Measurements from ENCODE around the gene OIT3. TPM values are rescaled to one million over a fixed set of nuclear protein-coding genes. Genes with fewer than 3 reads are reported as not detected.
A peak's percentile ranks its signal among the peaks of the same experiment; 100 is the strongest.

OIT3 gene
- total RNA-seq, 1 donor from 2014 or later: 7.2 TPM

DNA sequence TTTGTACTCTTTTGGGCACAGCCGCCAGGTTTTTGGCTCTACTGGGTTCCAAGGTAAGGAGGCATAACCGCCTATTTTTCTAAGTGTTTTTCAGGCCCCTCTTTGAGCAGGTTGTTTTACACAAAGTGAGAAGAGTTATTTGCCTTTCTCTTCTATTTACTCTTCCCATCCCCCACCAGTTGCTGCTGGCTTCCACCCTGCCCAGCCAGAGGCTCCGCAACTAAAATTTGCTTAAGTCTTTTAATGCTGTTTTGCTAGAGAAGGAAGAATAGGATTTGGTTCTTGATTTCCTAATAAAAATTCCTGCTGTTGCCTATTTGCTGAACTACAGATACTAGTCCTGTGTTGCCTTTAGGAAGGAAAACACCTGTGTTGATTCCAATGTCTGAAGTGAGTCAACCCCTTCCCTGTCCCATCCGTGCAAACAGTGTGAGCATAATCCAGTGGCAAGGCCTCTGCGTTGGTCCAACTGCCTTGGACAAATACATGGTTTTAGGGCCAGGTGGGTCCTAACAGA is 59.2 kb downstream of the OIT3 start:
- no peak for DNase-seq

DNA sequence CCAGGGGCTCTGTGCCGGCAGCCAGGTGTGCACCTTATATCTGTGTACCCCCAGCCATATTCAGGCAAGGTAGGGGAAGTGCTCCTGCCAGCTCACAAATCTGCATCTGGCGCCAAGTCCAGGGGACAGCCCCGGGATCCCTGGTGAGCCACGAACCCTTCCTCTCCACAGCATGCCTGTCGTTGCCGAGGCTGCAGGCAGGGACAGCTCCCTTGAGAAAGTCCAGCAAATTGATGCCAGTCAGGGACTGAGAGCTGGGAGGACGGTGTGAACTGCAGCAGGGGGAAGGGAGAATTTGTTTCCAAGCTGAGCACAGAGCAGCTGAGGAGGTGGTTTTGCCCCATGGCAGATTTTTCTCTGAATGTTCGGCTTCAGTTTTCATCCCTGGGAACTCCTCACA is 60.1 kb downstream of the OIT3 start:
- DNase-seq: peak; percentile 8

DNA sequence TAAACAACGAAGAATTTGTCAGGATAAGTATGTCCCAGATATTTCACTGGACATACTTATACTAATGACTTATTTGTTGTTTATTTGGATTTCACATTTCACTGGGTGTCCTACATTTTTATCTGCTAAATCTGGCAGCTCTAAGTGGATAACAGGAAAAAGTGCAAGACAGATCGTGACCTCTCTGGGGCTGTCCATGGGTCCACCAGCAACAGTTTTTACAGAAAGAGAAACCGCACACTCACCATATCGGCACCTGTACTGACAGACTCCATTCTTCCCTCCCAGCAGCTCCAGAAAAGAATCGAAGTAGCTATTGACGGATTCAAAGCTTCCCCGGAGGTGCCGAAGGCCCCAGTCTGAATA is 60.7 kb downstream of the OIT3 start:
- DNase-seq: no peak

DNA sequence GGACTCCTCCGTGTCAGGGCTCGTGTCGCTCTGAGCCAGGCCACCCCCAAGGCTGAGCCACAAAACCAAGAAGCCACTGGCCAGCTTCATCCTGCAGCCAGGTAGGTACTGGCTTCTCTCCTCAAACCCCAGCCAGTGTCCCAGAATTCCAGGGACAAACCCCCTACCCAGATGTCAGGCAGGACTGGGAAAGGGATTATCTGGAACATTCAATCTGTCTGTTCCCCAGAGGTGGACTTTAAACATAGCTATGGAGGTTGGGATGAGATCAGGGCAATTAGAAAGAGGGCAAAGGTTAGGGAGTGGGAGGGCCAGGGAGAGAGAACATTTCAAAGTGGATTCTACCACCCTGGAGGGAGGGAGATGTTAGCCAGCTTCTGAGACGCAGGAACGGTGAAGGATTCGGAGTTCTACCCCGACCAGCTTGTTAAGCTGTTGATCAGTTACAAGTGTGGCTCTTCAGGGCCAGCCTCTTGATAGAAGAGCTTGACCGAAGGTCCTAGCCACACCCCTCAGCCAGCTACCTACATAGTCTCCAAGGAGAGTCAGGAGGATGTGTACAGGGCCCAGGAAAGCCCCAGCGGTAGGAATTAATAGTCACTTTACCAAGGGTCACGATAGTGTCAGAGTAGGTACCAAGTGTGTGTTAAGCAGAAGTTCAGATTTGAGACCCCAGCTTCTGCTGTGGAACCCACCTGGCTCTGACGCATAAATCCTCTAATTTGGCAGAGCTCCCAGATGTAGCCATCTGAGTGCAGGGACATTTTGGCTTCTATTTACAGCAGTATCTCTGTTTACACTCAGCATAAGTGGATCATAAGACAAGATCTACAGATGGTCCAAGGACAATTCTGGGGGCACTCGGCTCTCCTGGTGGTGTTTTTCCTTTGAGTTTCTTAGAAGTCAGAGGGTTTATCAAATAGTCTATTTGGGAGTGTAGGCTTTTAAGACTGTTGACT is 61.3 kb downstream of the OIT3 start, which contains the start of gene PLA2G12B:
Gene PLA2G12B (minus strand): TSS at position 211 of the 959 bp plus-strand sequence. CDS start 121 bp downstream, at position 90.
- peak; percentile 54 for DNase-seq

DNA sequence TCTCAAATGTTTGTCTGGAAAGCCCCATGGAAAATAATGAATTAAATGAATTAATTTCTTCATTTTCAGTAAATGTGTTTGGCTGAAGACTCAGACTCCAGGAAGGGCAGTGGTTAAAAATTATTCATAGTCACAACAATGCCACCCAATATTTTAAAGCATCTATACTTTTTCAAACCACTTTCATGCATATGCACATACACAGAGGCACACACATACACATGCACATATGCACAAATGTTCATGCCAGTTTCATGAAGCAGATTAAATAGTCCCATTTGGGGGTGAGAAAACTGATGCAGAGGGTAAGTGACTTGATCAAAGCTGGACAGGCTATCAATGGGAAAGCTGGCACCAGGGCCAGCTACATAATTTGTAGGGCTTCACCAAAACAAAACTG is 62.5 kb downstream of the OIT3 start:
- DNase-seq: no peak

DNA sequence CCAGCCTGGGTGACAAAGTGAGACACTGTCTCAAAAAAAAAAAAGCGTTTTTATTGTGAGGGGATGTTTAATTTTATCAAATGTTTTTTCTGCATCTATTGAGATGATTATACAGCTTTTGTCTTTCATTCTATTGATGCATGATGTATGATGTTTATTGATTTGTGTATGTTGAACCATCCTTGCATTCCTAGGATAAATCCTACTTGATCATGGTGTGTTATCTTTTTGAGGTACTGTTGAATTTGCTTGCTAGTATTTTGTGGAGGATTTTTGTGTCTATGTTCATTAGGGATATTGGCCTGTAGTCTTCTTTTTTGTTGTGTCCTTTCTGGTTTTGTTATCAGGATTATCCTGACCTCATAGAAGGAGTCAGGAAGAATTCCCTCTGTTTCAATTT is 83.3 kb downstream of the OIT3 start:
- DNase-seq: no peak

DNA sequence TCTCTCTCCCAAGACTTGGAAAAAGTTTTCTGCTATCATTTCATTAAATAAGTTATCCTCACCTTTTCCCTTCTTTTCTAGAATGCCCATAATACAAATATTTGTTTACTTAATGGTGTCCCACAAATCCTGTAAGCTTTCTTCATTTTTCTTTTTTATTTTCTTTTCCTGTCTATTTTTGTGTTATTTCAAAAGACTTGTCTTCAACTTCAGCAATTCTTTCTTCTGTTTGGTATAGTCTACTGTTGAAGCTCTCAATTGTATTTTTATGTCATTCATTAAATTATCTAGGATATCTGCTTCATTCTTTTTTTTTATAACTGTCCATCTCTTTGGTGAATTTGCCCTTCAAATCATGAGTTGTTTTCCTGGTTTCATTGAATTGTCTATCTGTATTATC is 86.2 kb downstream of the OIT3 start:
- DNase-seq: no peak

DNA sequence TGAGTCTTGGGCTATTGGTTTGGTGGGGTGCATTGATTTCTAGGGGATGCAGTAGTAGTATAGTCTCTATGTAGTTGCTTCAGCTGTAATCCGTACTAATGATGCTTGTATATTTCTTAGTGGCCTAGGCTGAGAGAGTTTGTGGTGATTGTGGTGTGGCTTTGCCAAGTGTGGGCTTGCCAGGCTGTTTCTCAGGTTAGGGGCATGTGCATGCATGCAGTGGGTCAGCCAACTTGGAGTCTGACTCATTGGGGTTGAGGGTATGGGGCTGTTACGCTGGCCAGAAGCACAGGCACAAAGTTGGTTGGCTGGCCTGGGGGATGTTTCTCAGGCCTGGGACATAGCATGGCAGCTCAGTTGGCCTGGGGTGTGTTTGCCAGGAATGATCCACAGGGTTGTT is 86.8 kb downstream of the OIT3 start:
- no peak for DNase-seq

DNA sequence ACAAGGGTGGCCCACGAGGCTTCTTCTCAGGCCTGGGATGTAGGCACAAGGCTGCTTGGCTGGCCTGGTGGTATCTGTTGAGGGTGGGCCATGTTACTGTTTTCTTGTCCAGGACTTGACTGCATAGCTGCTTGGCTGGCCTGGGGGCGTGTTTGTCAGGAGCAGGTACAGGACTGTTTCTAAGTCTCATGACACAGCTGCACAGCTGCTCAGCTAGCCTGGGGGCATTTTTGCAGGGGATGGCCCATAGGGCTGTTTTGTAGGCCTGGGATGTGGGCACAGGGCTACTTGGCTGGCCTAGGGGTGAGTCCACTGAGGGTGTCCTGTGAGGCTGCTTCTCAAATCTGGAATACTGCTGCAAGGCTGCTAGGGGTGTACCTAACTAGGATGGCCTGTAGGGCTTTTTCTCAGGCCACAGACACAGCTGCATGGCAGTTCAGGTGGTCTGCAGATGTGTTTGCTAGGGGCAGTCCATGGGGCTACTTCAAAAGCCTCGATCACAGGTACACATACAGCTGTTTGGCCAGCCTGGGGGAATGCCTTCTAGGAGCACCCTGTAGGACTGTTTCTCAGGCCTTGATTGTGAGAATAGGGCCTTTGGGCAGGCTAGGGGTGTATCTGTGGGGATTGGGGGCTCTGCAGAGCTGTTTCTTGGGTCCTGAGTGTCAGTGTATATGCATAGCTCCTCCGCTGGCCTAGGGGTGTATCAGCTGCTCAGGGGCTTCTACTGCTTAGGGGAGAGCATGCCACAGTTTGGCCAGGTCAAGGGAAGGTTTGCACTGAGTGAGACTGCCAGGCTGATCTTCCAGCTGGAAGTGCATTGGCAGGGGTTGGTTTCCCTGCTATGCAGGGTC is 87.7 kb downstream of the OIT3 start:
- no peak for DNase-seq

DNA sequence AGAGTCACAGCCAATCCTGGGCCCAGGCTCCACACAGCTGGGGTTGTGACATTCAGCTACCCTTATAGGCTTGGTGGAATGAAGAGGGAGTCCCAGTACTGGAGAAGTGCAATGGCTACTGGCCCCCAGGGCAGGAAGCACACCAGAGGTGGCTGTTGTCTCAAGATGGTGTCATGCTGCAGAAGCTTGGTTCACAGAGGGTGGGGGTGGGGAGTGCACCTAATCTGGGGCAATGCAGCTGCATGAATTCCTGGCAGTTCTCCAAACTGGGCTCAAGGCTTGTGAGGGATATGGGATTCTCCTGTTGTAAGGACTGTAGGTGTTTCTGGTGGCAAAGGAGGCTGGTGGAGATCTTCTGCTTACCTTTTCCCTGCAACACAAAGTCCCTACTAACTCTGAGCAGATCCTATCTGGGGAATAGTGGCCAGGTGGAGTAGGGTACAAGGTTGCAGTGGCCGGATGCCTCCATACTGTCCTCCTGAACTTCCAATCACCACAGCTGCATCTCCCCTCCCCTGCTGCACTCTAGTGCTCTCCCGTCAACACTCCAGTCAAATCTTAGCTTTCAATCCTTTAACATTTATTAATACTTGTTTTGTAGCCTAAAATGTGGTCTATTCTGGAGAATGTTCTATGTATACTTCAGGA is 88.5 kb downstream of the OIT3 start:
- DNase-seq: no peak

Other genes with a start within 250 kb of the OIT3 start
- 108 TPM for gene MCU, start 201.6 kb upstream of the OIT3 start, total RNA-seq
- gene PLA2G12B, start 61.1 kb downstream of the OIT3 start, total RNA-seq: 0.31 TPM
- gene P4HA1, start 203.1 kb downstream of the OIT3 start, total RNA-seq: 71.6 TPM
- gene NUDT13, start 216.7 kb downstream of the OIT3 start, total RNA-seq: 2.1 TPM